Activated CD4-positive, alpha-beta memory T cell treated with anti-CD3 and anti-CD28 coated beads for 36 hours (primary cell): Measurements from ENCODE around the gene MSMO1. TPM values are rescaled to one million over a fixed set of nuclear protein-coding genes. Genes with fewer than 3 reads are reported as not detected.

Source experiments
- CTCF ChIA-PET: fragments of 350-600 bp; sonication (Branson Sonifier 250); formaldehyde crosslinking; loops from one replicate; lab custom pipeline; 2021; ENCODE audit warnings: antibody characterized with exemption, inconsistent platforms; lab: Charles Lee
- POLR2A ChIA-PET: fragments of 350-600 bp; sonication (Branson Sonifier 250); formaldehyde crosslinking; loops from one replicate; lab custom pipeline; 2021; ENCODE audit warnings: antibody characterized with exemption; lab: Charles Lee
- DNase-seq: peaks from one replicate; pipeline ENCODE4 v3.0.0-alpha.2; 2020
- H3K27ac Mint-ChIP-seq: one replicate; pipeline ENCODE4 v1.8.0; 2021; ENCODE audit warnings: mixed read lengths
- H3K27me3 Mint-ChIP-seq: one replicate; pipeline ENCODE4 v1.8.0; 2021; ENCODE audit warnings: mixed read lengths
- H3K36me3 Mint-ChIP-seq: one replicate; pipeline ENCODE4 v1.8.0; 2021; ENCODE audit warnings: mixed read lengths
- H3K4me1 Mint-ChIP-seq: one replicate; pipeline ENCODE4 v1.8.0; 2021; ENCODE audit warnings: low read depth, mixed read lengths
- H3K4me3 Mint-ChIP-seq: one replicate; pipeline ENCODE4 v1.8.0; 2021; ENCODE audit warnings: mild to moderate bottlenecking, mixed read lengths
- H3K9me3 Mint-ChIP-seq: one replicate; pipeline ENCODE4 v1.8.0; 2021; ENCODE audit warnings: mixed read lengths
- intact Hi-C: fragments of 100-400 bp; cut with micrococcal nuclease; formaldehyde crosslinking; loops from one replicate; pipeline ENCODE4 v1.15.1; 2023
- total RNA-seq, 2 experiments: library from RNA; stranded (reverse); gene quantifications; one replicate each; pipeline ENCODE4 v1.2.3, GENCODE V29; 2021

Gene MSMO1
- total RNA-seq, 2 experiments from 2014 or later: 63.7 to 67.1 TPM

- DNase-seq: no peak
- no peaks in the 10 kb centered on the region for H3K36me3 Mint-ChIP-seq
- H3K4me3 Mint-ChIP-seq: no peak overlapping the region
- CTCF ChIA-PET: interaction anchor here (1.4 kb wide), 1 partner anchor 10 kb away, joined by 4 read pairs; no protein-coding TSS in a partner anchor
- intact Hi-C loops: no loop called here
- H3K9me3 Mint-ChIP-seq: no peaks in the 10 kb centered on the region
- H3K4me1 Mint-ChIP-seq: no peaks in the 10 kb centered on the region
- POLR2A ChIA-PET: no interaction called here
- H3K27ac Mint-ChIP-seq: no peak overlapping the region
- H3K27me3 Mint-ChIP-seq: peaks cover 24% of the 10 kb centered on the region
Measured at GRCh38 chr4:165364452-165365080, 37.1 kb downstream of the MSMO1 start.

- no peak overlapping the region for H3K27ac Mint-ChIP-seq
- H3K4me3 Mint-ChIP-seq: no peak overlapping the region
- no peaks in the 10 kb centered on the region for H3K4me1 Mint-ChIP-seq
- no peaks in the 10 kb centered on the region for H3K36me3 Mint-ChIP-seq
- intact Hi-C loops: no loop called here
- ChIA-PET CTCF (no interaction called here), POLR2A (no interaction called here)
- DNase-seq: no peak
- H3K9me3 Mint-ChIP-seq: no peaks in the 10 kb centered on the region
- peaks cover 6% of the 10 kb centered on the region for H3K27me3 Mint-ChIP-seq
Measured at GRCh38 chr4:165367040-165367439, 39.6 kb downstream of the MSMO1 start.

- Mint-ChIP-seq H3K4me1 (no peaks in the 10 kb centered on the region), H3K27me3 (peaks cover 3% of the 10 kb centered on the region), H3K9me3 (no peaks in the 10 kb centered on the region), H3K4me3 (no peak overlapping the region), H3K27ac (no peak overlapping the region), H3K36me3 (no peaks in the 10 kb centered on the region)
- intact Hi-C loops: no loop called here
- ChIA-PET CTCF (no interaction called here), POLR2A (no interaction called here)
- DNase-seq: no peak
Measured at GRCh38 chr4:165368114-165368513, 40.6 kb downstream of the MSMO1 start.

GRCh38 chr4:165368567-165368966 lies 41.1 kb downstream of the MSMO1 start:
- Mint-ChIP-seq H3K4me1 (no peaks in the 10 kb centered on the region), H3K4me3 (no peak overlapping the region), H3K9me3 (no peaks in the 10 kb centered on the region), H3K36me3 (no peaks in the 10 kb centered on the region), H3K27me3 (peaks cover 3% of the 10 kb centered on the region), H3K27ac (no peak overlapping the region)
- ChIA-PET CTCF (no interaction called here), POLR2A (no interaction called here)
- no peak for DNase-seq
- intact Hi-C loops: no loop called here

GRCh38 chr4:165369522-165369921 lies 42.1 kb downstream of the MSMO1 start:
- CTCF ChIA-PET: no interaction called here
- POLR2A ChIA-PET: no interaction called here
- Mint-ChIP-seq H3K27me3 (peaks cover 5% of the 10 kb centered on the region), H3K36me3 (no peaks in the 10 kb centered on the region), H3K4me3 (no peak overlapping the region), H3K4me1 (no peaks in the 10 kb centered on the region), H3K9me3 (no peaks in the 10 kb centered on the region), H3K27ac (no peak overlapping the region)
- intact Hi-C loops: no loop called here
- DNase-seq: no peak

- Mint-ChIP-seq H3K4me1 (no peaks in the 10 kb centered on the region), H3K9me3 (no peaks in the 10 kb centered on the region), H3K27ac (no peak overlapping the region), H3K4me3 (no peak overlapping the region), H3K27me3 (peaks cover 12% of the 10 kb centered on the region), H3K36me3 (no peaks in the 10 kb centered on the region)
- ChIA-PET CTCF (interaction anchor here (1.2 kb wide), 1 partner anchor 239 kb away, joined by 3 read pairs; no protein-coding TSS in a partner anchor), POLR2A (no interaction called here)
- no peak for DNase-seq
- intact Hi-C loops: no loop called here
Measured at GRCh38 chr4:165370530-165370929, 43.1 kb downstream of the MSMO1 start.

- Mint-ChIP-seq H3K27me3 (peaks cover 35% of the 10 kb centered on the region), H3K4me3 (no peak overlapping the region), H3K27ac (no peak overlapping the region), H3K36me3 (no peaks in the 10 kb centered on the region), H3K4me1 (no peaks in the 10 kb centered on the region), H3K9me3 (no peaks in the 10 kb centered on the region)
- ChIA-PET POLR2A (no interaction called here), CTCF (interaction anchor here (1.2 to 1.7 kb wide), 2 partner anchors 9 to 245 kb away, joined by 3 to 4 read pairs; no protein-coding TSS in a partner anchor)
- DNase-seq: no peak
- intact Hi-C loops: no loop called here
Measured at GRCh38 chr4:165375465-165375864, 48.0 kb downstream of the MSMO1 start.

GRCh38 chr4:165378398-165378744 lies 50.9 kb downstream of the MSMO1 start:
- CTCF ChIA-PET: interaction anchor here (0.9 to 1.4 kb wide), 4 partner anchors 23 to 247 kb away, joined by 3 to 8 read pairs (median 4); partner anchors contain the start of gene MSMO1
- Mint-ChIP-seq H3K9me3 (no peaks in the 10 kb centered on the region), H3K36me3 (no peaks in the 10 kb centered on the region), H3K4me3 (no peak overlapping the region), H3K27me3 (peaks cover 36% of the 10 kb centered on the region), H3K27ac (no peak overlapping the region), H3K4me1 (no peaks in the 10 kb centered on the region)
- intact Hi-C loops: no loop called here
- POLR2A ChIA-PET: no interaction called here
- no peak for DNase-seq

- POLR2A ChIA-PET: no interaction called here
Measured at GRCh38 chr4:165378745-165379677, 51.5 kb downstream of the MSMO1 start, which contains the start of gene CPE. Gene CPE, plus strand, starts transcription at chr4:165379008. Its CDS starts 214 bp downstream, at chr4:165379222.

GRCh38 chr4:165379678-165380064 lies 52.2 kb downstream of the MSMO1 start:
- no peaks in the 10 kb centered on the region for H3K36me3 Mint-ChIP-seq
- peaks cover 34% of the 10 kb centered on the region for H3K27me3 Mint-ChIP-seq
- H3K9me3 Mint-ChIP-seq: no peaks in the 10 kb centered on the region
- no peaks in the 10 kb centered on the region for H3K4me1 Mint-ChIP-seq
- ChIA-PET CTCF (interaction anchor here (1.4 kb wide), 1 partner anchor 52 kb away, joined by 8 read pairs; the partner anchor contains the start of gene MSMO1), POLR2A (no interaction called here)
- DNase-seq: no peak
- no peak overlapping the region for H3K27ac Mint-ChIP-seq
- H3K4me3 Mint-ChIP-seq: no peak overlapping the region
- intact Hi-C loops: no loop called here

More at GRCh38 chr4:165378745-165379677, 51.5 kb downstream of the MSMO1 start, which contains the start of gene CPE:
- H3K27ac Mint-ChIP-seq: no peak within 1 kb of the TSS
- no peaks in the 10 kb centered on the region for H3K9me3 Mint-ChIP-seq
- H3K36me3 Mint-ChIP-seq: no peaks in the 10 kb centered on the region
- H3K4me3 Mint-ChIP-seq: peak within 1 kb of the TSS; percentile 58
- H3K4me1 Mint-ChIP-seq: no peaks in the 10 kb centered on the region
- intact Hi-C loops: no loop called here
- H3K27me3 Mint-ChIP-seq: peaks cover 37% of the 10 kb centered on the region
- DNase-seq: peak; percentile 77
- CTCF ChIA-PET: interaction anchor here (0.9 to 1.4 kb wide), 4 partner anchors 23 to 248 kb away, joined by 3 to 8 read pairs (median 4); partner anchors contain the start of gene MSMO1

- peaks cover 26% of the 10 kb centered on the region for H3K27me3 Mint-ChIP-seq
- CTCF ChIA-PET: no interaction called here
Measured at GRCh38 chr4:165380805-165381204, 53.3 kb downstream of the MSMO1 start.

GRCh38 chr4:165381821-165382373 lies 54.4 kb downstream of the MSMO1 start:
- H3K27me3 Mint-ChIP-seq: peaks cover 29% of the 10 kb centered on the region
- DNase-seq: no peak

More at GRCh38 chr4:165380805-165381204, 53.3 kb downstream of the MSMO1 start:
- POLR2A ChIA-PET: no interaction called here
- no peaks in the 10 kb centered on the region for H3K36me3 Mint-ChIP-seq
- no peak overlapping the region for H3K27ac Mint-ChIP-seq
- no peaks in the 10 kb centered on the region for H3K4me1 Mint-ChIP-seq
- H3K4me3 Mint-ChIP-seq: no peak overlapping the region
- intact Hi-C loops: no loop called here
- no peaks in the 10 kb centered on the region for H3K9me3 Mint-ChIP-seq
- DNase-seq: no peak

More at GRCh38 chr4:165381821-165382373, 54.4 kb downstream of the MSMO1 start:
- Mint-ChIP-seq H3K4me1 (no peaks in the 10 kb centered on the region), H3K9me3 (no peaks in the 10 kb centered on the region), H3K4me3 (no peak overlapping the region), H3K27ac (no peak overlapping the region), H3K36me3 (no peaks in the 10 kb centered on the region)
- ChIA-PET CTCF (no interaction called here), POLR2A (no interaction called here)
- intact Hi-C loops: no loop called here
